Naive thymus-derived CD4-positive, alpha-beta T cell (primary cell): ENCODE data around the gene IFNA5. TPM values are rescaled to one million over a fixed set of nuclear protein-coding genes. Genes with fewer than 3 reads are reported as not detected.

Experiments
- ATAC-seq: fragments of 150-1000 bp; cut with Tn5 transposase; 2 replicates; pipeline ENCODE4 v1.10.0; 2021; ENCODE audit warnings: mild to moderate bottlenecking, moderate library complexity
- CTCF ChIA-PET: fragments of 350-600 bp; sonication (Branson Sonifier 250); formaldehyde crosslinking; loops from one replicate; lab custom pipeline; 2021; ENCODE audit warnings: antibody characterized with exemption; lab: Charles Lee
- POLR2A ChIA-PET: fragments of 350-600 bp; sonication (Branson Sonifier 250); formaldehyde crosslinking; loops from one replicate; lab custom pipeline; 2021; ENCODE audit warnings: antibody characterized with exemption, inconsistent platforms; lab: Charles Lee
- DNase-seq, 9 donors: peaks; one replicate each; pipeline versions ENCODE4 v3.0.0 to v3.0.0-alpha.2; 2020 to 2022; ENCODE audit warnings: mixed read lengths in 1 of 9
- H3K27ac ChIP-seq: one replicate; pipeline ENCODE4 v1.7.0; 2013; ENCODE audit warnings: mild to moderate bottlenecking, low read depth, low read length, moderate library complexity
- H3K27me3 ChIP-seq, 2 donors: one replicate each; pipeline ENCODE4 v1.7.0; 2013; ENCODE audit warnings: low read length in 2 of 2, mild to moderate bottlenecking in 2 of 2, moderate library complexity in 2 of 2; ENCODE audit not compliant: control insufficient read depth in 2 of 2, insufficient read depth in 2 of 2
- H3K36me3 ChIP-seq, 3 experiments: 1 replicate in 2 of 3; 2 replicates in 1 of 3; pipeline ENCODE4 v1.7.0; 2013; ENCODE audit warnings: low read length in 3 of 3, mild to moderate bottlenecking in 3 of 3, moderate library complexity in 1 of 3; ENCODE audit not compliant: insufficient read depth in 3 of 3, control insufficient read depth in 2 of 3
- H3K4me1 ChIP-seq, 2 donors: one replicate each; pipeline ENCODE4 v1.7.0; 2013; ENCODE audit warnings: low read length in 2 of 2, mild to moderate bottlenecking in 2 of 2, moderate library complexity in 1 of 2; ENCODE audit not compliant: control insufficient read depth in 2 of 2, insufficient read depth in 2 of 2
- H3K4me3 ChIP-seq: 2 replicates; pipeline ENCODE4 v1.7.0; 2013; ENCODE audit warnings: mild to moderate bottlenecking, low read length
- H3K9me3 ChIP-seq, 3 experiments: 1 replicate in 2 of 3; 2 replicates in 1 of 3; pipeline ENCODE4 v1.7.0; 2013; ENCODE audit warnings: low read length in 3 of 3; ENCODE audit not compliant: control insufficient read depth in 2 of 3
- H3K27ac Mint-ChIP-seq, 9 donors: one replicate each; pipeline ENCODE4 v1.8.0; 2020 to 2022; ENCODE audit warnings: mixed read lengths in 9 of 9, mild to moderate bottlenecking in 8 of 9, moderate library complexity in 5 of 9, inconsistent platforms in 2 of 9
- H3K27me3 Mint-ChIP-seq, 5 donors: one replicate each; pipeline ENCODE4 v1.8.0; 2021 to 2022; ENCODE audit warnings: mixed read lengths in 5 of 5, mild to moderate bottlenecking in 1 of 5
- H3K36me3 Mint-ChIP-seq, 5 donors: one replicate each; pipeline ENCODE4 v1.8.0; 2020 to 2022; ENCODE audit warnings: mixed read lengths in 5 of 5, mild to moderate bottlenecking in 3 of 5, inconsistent platforms in 1 of 5
- H3K4me1 Mint-ChIP-seq, 7 donors: one replicate each; pipeline ENCODE4 v1.8.0; 2020 to 2022; ENCODE audit warnings: mixed read lengths in 7 of 7, mild to moderate bottlenecking in 3 of 7, inconsistent platforms in 1 of 7
- H3K4me3 Mint-ChIP-seq, 10 donors: one replicate each; pipeline ENCODE4 v1.8.0; 2020 to 2022; ENCODE audit warnings: mild to moderate bottlenecking in 10 of 10, mixed read lengths in 10 of 10, moderate library complexity in 6 of 10, inconsistent platforms in 2 of 10
- H3K9me3 Mint-ChIP-seq, 11 donors: one replicate each; pipeline ENCODE4 v1.8.0; 2020 to 2022; ENCODE audit warnings: mixed read lengths in 11 of 11, mild to moderate bottlenecking in 4 of 11, inconsistent platforms in 1 of 11, moderate library complexity in 1 of 11
- intact Hi-C, 2 donors: fragments of 100-400 bp; cut with micrococcal nuclease; formaldehyde crosslinking; loops; one replicate each; pipeline ENCODE4 v1.15.1; 2023
- polyA plus RNA-seq, 2 donors: library from polyadenylated mRNA; unstranded; fragments of 300-500 nt; fragmentation: Illumina TruSeq; gene quantifications; one replicate each; pipeline ENCODE4 v1.2.3, GENCODE V29; 2021
- total RNA-seq, 6 experiments: library from RNA in 5 of 6; stranded (reverse) in 5 of 6; gene quantifications; 1 replicate in 5 of 6; 2 replicates in 1 of 6; pipeline ENCODE4 v1.2.3 and lab custom pipeline; 2021 to 2026

IFNA5 gene
- total and polyA plus RNA-seq, 7 experiments from 2014 or later, result not detected

- Histone ChIP-seq H3K27ac (no peak overlapping the region), H3K9me3 (no peaks in the 10 kb centered on the region), H3K4me1 (no peaks in the 10 kb centered on the region), H3K4me3 (no peak overlapping the region), H3K36me3 (no peaks in the 10 kb centered on the region), H3K27me3 (peaks cover 0 to 8% of the 10 kb centered on the region in 2 donors)
- no peaks in the 10 kb centered on the region for H3K9me3 Mint-ChIP-seq
- H3K36me3 Mint-ChIP-seq, result peaks cover 0 to 4% (median 0%) of the 10 kb centered on the region in 5 donors
- DNase-seq (no peak), ATAC-seq (no peak)
- intact Hi-C loops, result no loop called here
- peak overlapping the region in 1 of 9 donors; percentile 40 for H3K27ac Mint-ChIP-seq
- no peak overlapping the region for H3K4me3 Mint-ChIP-seq
- POLR2A ChIA-PET, result no interaction called here
- H3K4me1 Mint-ChIP-seq, result no peaks in the 10 kb centered on the region
- CTCF ChIA-PET, result interaction anchor here (0.6 kb wide), 1 partner anchor 14 kb away, joined by 6 read pairs; no protein-coding TSS in a partner anchor
- peaks cover 11 to 39% (median 14%) of the 10 kb centered on the region in 5 donors for H3K27me3 Mint-ChIP-seq
Observed at GRCh38 chr9:21311889-21312288, 6.8 kb upstream of the IFNA5 start.

- H3K27me3 Mint-ChIP-seq, result peaks cover 21 to 40% (median 26%) of the 10 kb centered on the region in 5 donors
- no peaks in the 10 kb centered on the region for H3K9me3 ChIP-seq
- H3K4me3 ChIP-seq, result no peak overlapping the region
- H3K27ac Mint-ChIP-seq, result no peak overlapping the region
- H3K9me3 Mint-ChIP-seq, result peaks cover 0 to 4% (median 0%) of the 10 kb centered on the region in 11 donors
- no peaks in the 10 kb centered on the region for H3K27me3 ChIP-seq
- intact Hi-C loops, result no loop called here
- H3K4me1 Mint-ChIP-seq, result peaks cover 0 to 6% (median 0%) of the 10 kb centered on the region in 7 donors
- H3K27ac ChIP-seq, result no peak overlapping the region
- no peak overlapping the region for H3K4me3 Mint-ChIP-seq
- H3K36me3 Mint-ChIP-seq, result no peaks in the 10 kb centered on the region
- H3K36me3 ChIP-seq, result no peaks in the 10 kb centered on the region
- ChIA-PET CTCF (no interaction called here), POLR2A (no interaction called here)
- no peaks in the 10 kb centered on the region for H3K4me1 ChIP-seq
- ATAC-seq (peak; percentile 53), DNase-seq (no peak)
Observed at GRCh38 chr9:21295992-21296391, 9.1 kb downstream of the IFNA5 start.

GRCh38 chr9:21294904-21295538, 10.1 kb downstream of the IFNA5 start:
- no peaks in the 10 kb centered on the region for H3K36me3 Mint-ChIP-seq
- Histone ChIP-seq H3K9me3 (no peaks in the 10 kb centered on the region), H3K36me3 (no peaks in the 10 kb centered on the region), H3K27ac (no peak overlapping the region), H3K27me3 (no peaks in the 10 kb centered on the region), H3K4me3 (no peak overlapping the region), H3K4me1 (no peaks in the 10 kb centered on the region)
- peaks cover 0 to 6% (median 0%) of the 10 kb centered on the region in 7 donors for H3K4me1 Mint-ChIP-seq
- H3K27me3 Mint-ChIP-seq, result peaks cover 16 to 30% (median 22%) of the 10 kb centered on the region in 5 donors
- intact Hi-C loops, result no loop called here
- ChIA-PET POLR2A (no interaction called here), CTCF (interaction anchor here (0.5 kb wide), 1 partner anchor 148 kb away, joined by 3 read pairs; no protein-coding TSS in a partner anchor)
- H3K27ac Mint-ChIP-seq, result no peak overlapping the region
- ATAC-seq, result no peak
- H3K4me3 Mint-ChIP-seq, result no peak overlapping the region
- H3K9me3 Mint-ChIP-seq, result peaks cover 0 to 4% (median 0%) of the 10 kb centered on the region in 11 donors
- DNase-seq, result no peak

GRCh38 chr9:21294364-21294774, 10.7 kb downstream of the IFNA5 start:
- no peaks in the 10 kb centered on the region for H3K36me3 Mint-ChIP-seq
- peaks cover 13 to 25% (median 20%) of the 10 kb centered on the region in 5 donors for H3K27me3 Mint-ChIP-seq
- DNase-seq, result no peak
- no peak overlapping the region for H3K4me3 ChIP-seq
- H3K27ac Mint-ChIP-seq, result no peak overlapping the region
- H3K9me3 ChIP-seq, result no peaks in the 10 kb centered on the region
- no peaks in the 10 kb centered on the region for H3K27me3 ChIP-seq
- H3K4me3 Mint-ChIP-seq, result no peak overlapping the region
- intact Hi-C loops, result no loop called here
- ChIA-PET CTCF (no interaction called here), POLR2A (no interaction called here)
- H3K27ac ChIP-seq, result no peak overlapping the region
- H3K36me3 ChIP-seq, result no peaks in the 10 kb centered on the region
- no peaks in the 10 kb centered on the region for H3K4me1 ChIP-seq
- H3K9me3 Mint-ChIP-seq, result peaks cover 0 to 3% (median 0%) of the 10 kb centered on the region in 11 donors
- no peak for ATAC-seq
- peaks cover 0 to 6% (median 0%) of the 10 kb centered on the region in 7 donors for H3K4me1 Mint-ChIP-seq

GRCh38 chr9:21289848-21290247, 15.3 kb downstream of the IFNA5 start:
- Mint-ChIP-seq H3K36me3 (no peaks in the 10 kb centered on the region), H3K9me3 (peaks cover 0 to 4% (median 0%) of the 10 kb centered on the region in 11 donors), H3K27ac (no peak overlapping the region), H3K4me3 (no peak overlapping the region), H3K4me1 (no peaks in the 10 kb centered on the region), H3K27me3 (peaks cover 19 to 42% (median 30%) of the 10 kb centered on the region in 5 donors)
- Histone ChIP-seq H3K27me3 (no peaks in the 10 kb centered on the region), H3K36me3 (no peaks in the 10 kb centered on the region), H3K9me3 (no peaks in the 10 kb centered on the region), H3K4me3 (no peak overlapping the region), H3K27ac (no peak overlapping the region), H3K4me1 (no peaks in the 10 kb centered on the region)
- no peak for ATAC-seq
- no peak for DNase-seq
- intact Hi-C loops, result no loop called here
- CTCF ChIA-PET, result no interaction called here
- POLR2A ChIA-PET, result no interaction called here

- Mint-ChIP-seq H3K4me1 (no peaks in the 10 kb centered on the region), H3K27me3 (peaks cover 13 to 41% (median 27%) of the 10 kb centered on the region in 5 donors), H3K36me3 (no peaks in the 10 kb centered on the region), H3K4me3 (no peak overlapping the region), H3K27ac (no peak overlapping the region), H3K9me3 (peaks cover 0 to 4% (median 0%) of the 10 kb centered on the region in 11 donors)
- ATAC-seq (no peak), DNase-seq (no peak)
- H3K27me3 ChIP-seq, result no peaks in the 10 kb centered on the region
- no peak overlapping the region for H3K27ac ChIP-seq
- no peaks in the 10 kb centered on the region for H3K4me1 ChIP-seq
- H3K36me3 ChIP-seq, result no peaks in the 10 kb centered on the region
- ChIA-PET POLR2A (no interaction called here), CTCF (no interaction called here)
- no peaks in the 10 kb centered on the region for H3K9me3 ChIP-seq
- intact Hi-C loops, result no loop called here
- no peak overlapping the region for H3K4me3 ChIP-seq
Observed at GRCh38 chr9:21287280-21287679, 17.8 kb downstream of the IFNA5 start.

GRCh38 chr9:21286659-21287058, 18.5 kb downstream of the IFNA5 start:
- H3K9me3 Mint-ChIP-seq, result peaks cover 0 to 4% (median 0%) of the 10 kb centered on the region in 11 donors
- H3K27me3 Mint-ChIP-seq, result peaks cover 13 to 36% (median 27%) of the 10 kb centered on the region in 5 donors
- no peaks in the 10 kb centered on the region for H3K36me3 Mint-ChIP-seq
- no peaks in the 10 kb centered on the region for H3K9me3 ChIP-seq
- intact Hi-C loops, result no loop called here
- H3K4me3 Mint-ChIP-seq, result no peak overlapping the region
- ChIA-PET POLR2A (no interaction called here), CTCF (no interaction called here)
- no peaks in the 10 kb centered on the region for H3K36me3 ChIP-seq
- H3K4me1 Mint-ChIP-seq, result no peaks in the 10 kb centered on the region
- no peak overlapping the region for H3K27ac ChIP-seq
- H3K27ac Mint-ChIP-seq, result no peak overlapping the region
- H3K27me3 ChIP-seq, result no peaks in the 10 kb centered on the region
- ATAC-seq (peak; percentile 50), DNase-seq (no peak)
- no peak overlapping the region for H3K4me3 ChIP-seq
- no peaks in the 10 kb centered on the region for H3K4me1 ChIP-seq
